GM19043 (cell line): ENCODE data around the gene WDR36.
A peak's percentile ranks its signal among the peaks of the same experiment; 100 is the strongest.

ENCODE experiments used
- ATAC-seq: cut with Tn5 transposase; IDR thresholded peaks from one replicate; pipeline ENCODE4 v1.9.1; 2021; ENCODE audit warnings: low read depth; ENCODE audit not compliant: unreplicated experiment

Gene WDR36

DNA sequence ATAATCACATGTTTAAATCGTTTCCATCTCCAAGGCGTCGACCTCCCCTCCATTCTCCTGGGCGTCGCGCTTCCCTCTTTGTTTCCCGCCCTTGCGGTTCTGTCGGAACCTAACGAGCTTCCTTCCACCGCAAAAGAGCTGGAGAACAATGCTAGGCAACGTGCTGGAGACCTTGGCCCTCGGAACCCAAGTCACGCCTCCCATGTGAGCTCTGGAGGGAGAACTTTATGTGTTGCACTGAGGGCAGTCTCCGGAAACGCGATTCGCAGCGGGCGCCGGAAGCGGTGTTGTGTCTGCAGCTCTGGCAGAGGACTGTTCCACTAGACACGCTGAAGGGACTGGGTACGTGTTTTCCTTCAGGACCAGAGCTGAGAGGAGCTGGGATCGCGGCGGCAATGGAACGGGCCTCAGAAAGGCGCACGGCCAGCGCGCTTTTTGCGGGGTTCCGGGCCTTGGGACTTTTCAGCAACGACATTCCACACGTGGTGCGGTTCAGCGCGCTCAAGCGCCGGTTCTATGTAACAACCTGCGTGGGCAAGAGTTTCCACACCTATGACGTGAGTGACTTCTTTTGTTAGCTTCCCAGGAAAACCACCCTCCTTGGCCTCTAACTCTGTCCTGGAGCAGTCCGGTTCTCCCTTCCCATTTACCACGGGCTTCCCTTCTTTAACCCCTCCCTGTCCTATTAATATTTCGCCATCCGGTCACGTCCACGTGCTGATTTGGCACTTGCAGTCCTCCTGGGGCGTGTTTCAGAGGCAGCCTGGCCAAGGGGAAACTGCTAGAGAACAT, at the start of gene WDR36:
Gene WDR36, plus strand, starts transcription at position 287 of the 792 bp plus-strand sequence. Its CDS starts 109 bp downstream, at position 396.
- ATAC-seq = peak; percentile 92

DNA sequence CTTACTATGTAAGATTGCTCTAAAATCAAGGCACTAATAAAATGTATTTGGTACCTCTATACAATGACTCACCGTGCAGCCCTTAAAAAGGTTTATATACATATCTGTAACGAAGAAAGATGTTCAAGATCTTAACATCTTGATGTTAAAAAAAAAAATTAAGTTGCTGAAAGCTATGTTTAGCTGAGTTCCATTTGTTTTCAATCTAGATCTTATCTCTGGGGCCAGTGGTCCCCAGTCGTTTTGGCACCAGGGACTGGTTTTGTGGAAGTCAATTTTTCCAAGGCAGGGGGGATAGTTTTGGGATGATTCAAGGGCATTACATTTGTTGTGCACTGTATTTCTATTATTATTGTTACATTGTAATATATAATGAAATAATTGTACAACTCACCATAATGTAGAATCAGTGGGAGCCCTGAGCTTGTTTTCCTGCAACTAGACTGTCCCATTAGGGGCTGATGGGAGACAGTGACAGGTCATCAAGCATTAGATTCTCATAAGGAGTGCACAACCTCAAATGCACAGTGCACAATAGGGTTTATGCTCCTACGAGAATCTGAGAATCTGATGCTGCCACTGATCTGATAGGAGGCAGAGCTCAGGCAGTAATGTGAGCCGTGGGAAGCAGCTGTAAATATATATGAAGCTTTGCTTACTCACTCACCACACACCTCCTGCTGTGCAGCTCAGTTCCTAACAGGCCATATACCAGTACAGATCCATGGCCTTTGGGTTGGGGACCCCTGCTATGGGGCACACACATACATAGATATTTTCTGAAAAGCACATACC, 48.2 kb upstream of the WDR36 start:
- no peak for ATAC-seq

DNA sequence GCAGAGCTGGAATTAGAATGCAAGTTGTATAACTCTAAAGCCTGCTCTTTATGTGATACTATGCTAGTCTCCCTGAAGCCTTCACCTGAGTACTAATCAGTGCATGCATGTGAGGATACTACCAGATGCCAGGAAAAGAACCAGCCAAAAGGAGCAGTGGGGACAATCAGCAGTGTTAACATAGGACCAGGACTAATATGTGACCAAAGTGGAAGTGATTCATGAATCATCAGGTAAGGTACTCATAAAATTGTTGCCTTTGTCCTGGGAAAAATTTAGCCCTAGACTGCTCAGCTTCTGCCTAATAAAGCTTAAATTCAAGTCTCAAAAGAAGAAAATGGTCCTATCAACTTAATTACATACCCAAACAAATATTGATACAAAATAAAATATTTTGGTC, 34.1 kb upstream of the WDR36 start:
- ATAC-seq = no peak

DNA sequence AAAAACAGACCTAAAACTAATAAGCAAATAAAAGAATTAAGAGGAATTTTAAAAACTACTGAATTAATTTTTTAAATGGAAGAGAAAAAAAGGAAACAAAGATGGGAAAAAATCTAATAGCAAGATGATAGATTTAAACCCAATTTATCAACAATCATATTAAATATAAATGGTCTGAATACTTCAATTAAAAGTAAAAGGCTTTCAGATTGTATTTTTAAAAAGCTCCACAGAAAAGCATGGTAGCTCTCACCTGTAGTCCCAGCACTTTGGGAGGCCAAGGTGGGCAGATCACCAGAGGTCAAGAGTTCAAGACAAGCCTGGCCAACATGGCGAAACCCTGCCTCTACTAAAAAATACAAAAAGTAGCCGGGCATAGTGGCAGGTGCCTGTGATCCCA, 32.0 kb upstream of the WDR36 start:
- ATAC-seq = no peak

- ATAC-seq = no peak
These were observed 30.5 kb upstream of the WDR36 start for GRCh38 chr5:111061618-111062017.

GRCh38 chr5:111063709-111064322, 28.3 kb upstream of the WDR36 start:
- no peak for ATAC-seq

DNA sequence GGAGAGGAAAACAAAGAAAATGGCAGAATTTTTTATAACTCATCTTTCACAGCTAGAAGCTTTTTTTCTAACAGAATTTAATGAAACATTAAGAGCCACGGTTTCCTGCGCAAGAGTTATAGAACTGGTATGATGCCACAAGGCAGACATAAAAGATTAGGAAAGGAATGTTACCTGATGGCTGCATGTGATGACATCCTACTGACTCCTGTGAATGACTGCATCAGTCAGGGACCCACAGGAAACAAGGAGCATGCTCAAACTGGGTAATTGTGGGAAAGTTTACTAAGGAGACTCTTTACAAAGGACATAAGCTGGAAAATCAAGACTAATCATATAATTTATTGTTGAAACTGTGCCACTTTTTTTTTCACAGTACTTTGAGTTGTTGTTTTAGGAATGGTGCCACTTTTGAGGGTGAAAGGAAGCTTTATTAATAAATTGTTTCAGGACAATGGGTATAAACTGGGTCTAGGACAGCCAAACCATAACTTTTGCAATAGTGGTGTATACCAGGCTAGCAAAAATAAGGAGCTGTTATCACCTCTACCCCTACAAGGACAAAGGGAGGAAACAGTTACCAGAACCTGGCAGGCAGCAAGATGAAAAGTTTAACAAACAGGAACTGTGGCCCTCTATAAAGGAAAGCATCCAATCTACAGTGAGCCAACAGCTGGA, 25.7 kb upstream of the WDR36 start:
- ATAC-seq = no peak

- no peak for ATAC-seq
These were observed 23.9 kb upstream of the WDR36 start for GRCh38 chr5:111068213-111068612.

DNA sequence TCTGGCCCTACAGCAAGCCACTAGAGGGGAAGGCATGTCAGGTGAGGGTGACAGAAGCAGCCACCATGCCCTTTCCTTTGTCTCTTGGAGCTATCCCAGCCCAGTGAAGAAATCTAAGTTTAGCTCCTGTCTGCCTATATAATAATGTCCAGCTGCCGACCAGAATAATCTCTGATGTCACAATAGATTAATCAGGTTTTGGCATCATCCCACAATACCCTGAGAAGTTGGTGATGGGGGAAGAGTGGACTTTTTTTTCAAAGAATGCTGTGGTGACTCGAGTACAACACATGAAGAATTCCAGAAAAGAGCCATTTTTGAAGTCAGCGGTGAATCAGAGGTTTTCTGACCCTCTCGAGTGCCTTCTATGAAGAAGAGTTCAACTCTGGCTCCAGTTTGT, 22.3 kb upstream of the WDR36 start:
- no peak for ATAC-seq

DNA sequence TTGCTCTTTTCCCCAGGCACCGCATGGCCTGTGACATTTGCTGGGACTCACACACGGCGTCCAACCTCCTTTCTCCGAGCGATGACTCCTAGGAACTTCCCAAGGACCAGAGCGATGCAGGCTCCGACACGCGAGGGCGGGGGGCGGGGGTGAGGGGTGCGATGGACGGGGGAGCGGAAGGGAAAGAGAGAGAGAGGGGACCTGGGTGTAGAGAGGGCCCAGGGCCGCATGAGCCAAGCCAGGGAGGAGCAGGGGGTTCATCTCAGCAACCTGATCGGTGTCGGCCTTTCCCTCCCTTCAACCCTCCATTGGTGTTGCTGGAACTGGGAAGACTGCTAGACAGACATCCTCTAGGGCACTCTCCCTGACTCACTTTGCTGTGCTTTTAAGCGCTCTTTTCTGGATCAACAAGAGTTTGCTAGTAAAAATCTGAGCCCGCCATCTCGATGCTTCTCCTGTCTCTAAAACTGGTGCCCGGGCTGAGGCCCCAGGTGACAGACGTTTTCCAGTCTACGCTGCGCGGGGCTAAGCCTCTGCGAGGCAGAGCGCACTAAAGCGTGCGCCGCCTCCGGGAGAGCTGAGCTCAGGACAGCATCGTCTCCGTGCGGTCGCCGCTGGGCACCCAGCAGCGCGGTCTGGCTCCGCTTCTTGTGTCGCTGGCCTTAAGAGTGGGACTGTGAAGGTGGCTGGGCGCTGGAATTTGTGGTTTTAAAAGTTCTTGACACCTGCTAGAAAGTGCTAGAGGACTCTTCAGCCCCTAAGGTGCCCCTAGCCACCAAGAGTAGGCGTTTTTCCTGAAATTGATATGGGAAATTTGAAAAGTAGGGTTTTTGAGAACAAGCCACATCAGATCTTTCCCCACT, 21.6 kb upstream of the WDR36 start:
- ATAC-seq = peak; percentile 33

DNA sequence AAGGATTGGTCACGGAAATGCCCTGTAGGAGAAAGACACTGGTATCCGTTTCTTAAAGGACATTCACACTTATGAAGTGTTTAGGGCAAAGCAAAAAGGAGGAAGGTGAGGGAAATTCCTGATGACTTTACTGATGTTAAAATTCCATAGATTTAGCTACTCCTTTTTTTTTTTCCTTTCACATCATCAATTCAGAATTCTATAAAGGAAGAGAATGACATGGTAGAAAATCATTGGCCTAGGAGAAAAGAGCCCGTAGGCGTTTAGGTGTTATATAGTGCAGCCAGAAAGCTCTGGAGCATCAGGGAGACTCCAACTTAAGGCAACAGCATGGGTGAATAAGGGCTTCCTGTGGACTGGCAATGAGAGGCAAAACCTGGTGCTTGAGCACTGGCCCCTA, 20.7 kb upstream of the WDR36 start, which contains the start of gene TSLP:
Gene TSLP, plus strand, starts transcription at position 301 of the 400 bp plus-strand sequence. CDS start 178 bp downstream, outside the sequence.
- ATAC-seq = no peak

DNA sequence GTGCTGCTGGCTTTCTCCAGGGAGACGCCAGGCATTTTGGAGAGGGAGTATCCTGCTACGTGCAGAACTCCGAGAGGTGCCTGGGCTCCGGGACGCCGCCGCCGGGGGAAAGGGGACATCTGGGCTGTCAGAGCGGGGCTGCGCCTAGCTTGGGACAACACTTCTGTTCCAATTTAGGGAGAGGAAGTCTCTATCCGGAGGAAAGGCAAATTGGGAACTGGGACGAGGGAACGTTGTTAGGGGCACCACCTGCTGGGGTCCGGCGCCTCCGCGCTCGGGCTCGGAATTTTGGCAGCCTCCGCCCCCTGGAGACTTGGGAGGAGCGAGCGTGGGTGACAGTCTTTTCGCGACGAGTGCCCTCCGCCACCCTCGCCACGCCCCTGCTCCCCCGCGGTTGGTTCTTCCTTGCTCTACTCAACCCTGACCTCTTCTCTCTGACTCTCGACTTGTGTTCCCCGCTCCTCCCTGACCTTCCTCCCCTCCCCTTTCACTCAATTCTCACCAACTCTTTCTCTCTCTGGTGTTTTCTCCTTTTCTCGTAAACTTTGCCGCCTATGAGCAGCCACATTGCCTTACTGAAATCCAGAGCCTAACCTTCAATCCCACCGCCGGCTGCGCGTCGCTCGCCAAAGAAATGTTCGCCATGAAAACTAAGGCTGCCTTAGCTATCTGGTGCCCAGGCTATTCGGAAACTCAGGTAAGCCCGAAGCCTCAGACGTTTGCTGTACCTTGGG, 19.0 kb upstream of the WDR36 start:
- peak; percentile 71 for ATAC-seq

GRCh38 chr5:111074244-111074643, 17.9 kb upstream of the WDR36 start:
- no peak for ATAC-seq

DNA sequence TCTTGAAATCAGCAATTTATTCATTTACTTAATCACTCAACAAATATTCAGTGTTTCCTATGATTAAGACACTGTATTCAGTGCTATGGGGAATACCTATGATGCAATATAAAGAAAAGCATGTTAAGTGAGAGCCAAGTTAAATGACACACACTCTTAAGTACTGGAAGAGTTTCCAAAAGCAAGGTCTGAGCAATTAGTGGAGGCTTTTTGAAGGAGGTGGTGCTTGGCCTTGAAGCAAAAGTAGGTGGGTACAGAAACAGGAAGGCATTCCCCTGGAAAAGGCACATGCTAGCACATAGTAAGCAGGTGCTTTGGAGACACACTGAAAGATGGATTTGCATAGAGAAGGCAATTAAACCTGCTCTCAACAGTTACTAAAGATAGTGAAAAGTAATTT, 16.6 kb upstream of the WDR36 start:
- ATAC-seq = no peak

DNA sequence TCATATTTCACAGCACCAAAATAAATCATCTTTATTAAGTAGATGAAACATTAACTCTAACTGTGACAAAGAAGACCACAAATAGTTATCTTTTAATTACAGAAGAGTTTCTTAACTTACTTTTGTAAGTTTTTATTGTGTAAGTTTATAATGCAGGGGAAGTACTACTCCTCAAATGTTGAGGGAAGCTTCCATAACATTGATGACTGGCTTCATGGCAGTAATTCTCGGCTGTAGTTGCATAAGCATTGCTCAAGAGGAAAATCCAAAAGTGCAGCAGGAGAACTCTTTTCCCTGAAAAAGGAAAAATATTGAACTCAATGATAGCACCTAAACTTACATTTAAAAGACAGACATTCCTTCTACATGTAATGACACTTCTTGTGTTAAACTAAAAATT, 16.1 kb upstream of the WDR36 start:
- ATAC-seq = no peak

- ATAC-seq = no peak
These were observed 14.5 kb upstream of the WDR36 start for GRCh38 chr5:111077678-111078077.

- no peak for ATAC-seq
These were observed 12.3 kb upstream of the WDR36 start for GRCh38 chr5:111079846-111080245.

- no peak for ATAC-seq
These were observed 8.8 kb upstream of the WDR36 start for GRCh38 chr5:111083323-111083722.

DNA sequence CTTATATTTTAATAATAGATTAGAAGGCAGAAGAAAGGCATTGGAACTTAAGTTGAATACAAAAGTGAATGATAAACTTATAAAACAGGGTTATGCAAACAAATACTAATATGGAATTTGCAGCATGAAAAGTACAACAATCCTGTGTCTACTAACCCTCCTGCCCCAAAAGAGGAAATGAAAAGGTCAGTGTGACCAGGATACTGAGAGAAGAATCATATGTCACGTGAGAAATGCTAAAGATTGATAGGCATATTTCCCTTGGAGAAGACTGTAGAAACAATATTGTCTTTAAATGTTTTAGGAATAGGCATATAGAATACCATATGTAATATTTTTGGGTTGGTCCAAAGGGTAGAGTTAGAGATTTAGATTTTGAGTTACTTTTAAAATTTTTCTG, 3.8 kb downstream of the WDR36 start:
- ATAC-seq = no peak
